Muscle layer of colon (tissue), 2 donors: ENCODE measurements around the gene CCDC30.

Source experiments
- H3K27ac ChIP-seq: one replicate; pipeline ENCODE4 v1.7.0; 2013; ENCODE audit warnings: low read depth, mild to moderate bottlenecking, low read length, moderate library complexity
- H3K27me3 ChIP-seq, 2 donors: one replicate each; pipeline ENCODE4 v1.7.0; 2013; ENCODE audit warnings: low read length in 2 of 2, mild to moderate bottlenecking in 2 of 2; ENCODE audit not compliant: insufficient read depth in 2 of 2, control insufficient read depth in 1 of 2
- H3K36me3 ChIP-seq: one replicate; pipeline ENCODE4 v1.7.0; 2013; ENCODE audit warnings: mild to moderate bottlenecking, low read length; ENCODE audit not compliant: insufficient read depth
- H3K4me1 ChIP-seq: one replicate; pipeline ENCODE4 v1.7.0; 2013; ENCODE audit warnings: mild to moderate bottlenecking, low read length; ENCODE audit not compliant: insufficient read depth
- H3K4me3 ChIP-seq, 2 donors: one replicate each; pipeline ENCODE4 v1.7.0; 2013; ENCODE audit warnings: low read length in 2 of 2, low read depth in 1 of 2, mild to moderate bottlenecking in 1 of 2, moderate library complexity in 1 of 2
- H3K9ac ChIP-seq: one replicate; pipeline ENCODE4 v1.7.0; 2013; ENCODE audit warnings: low read length
- H3K9me3 ChIP-seq: one replicate; pipeline ENCODE4 v1.7.0; 2013; ENCODE audit warnings: mild to moderate bottlenecking, low read length
- donor health status: abdominal sarcoma.
- donor health status: Adenocarcinoma of cecum.

CCDC30 gene

DNA sequence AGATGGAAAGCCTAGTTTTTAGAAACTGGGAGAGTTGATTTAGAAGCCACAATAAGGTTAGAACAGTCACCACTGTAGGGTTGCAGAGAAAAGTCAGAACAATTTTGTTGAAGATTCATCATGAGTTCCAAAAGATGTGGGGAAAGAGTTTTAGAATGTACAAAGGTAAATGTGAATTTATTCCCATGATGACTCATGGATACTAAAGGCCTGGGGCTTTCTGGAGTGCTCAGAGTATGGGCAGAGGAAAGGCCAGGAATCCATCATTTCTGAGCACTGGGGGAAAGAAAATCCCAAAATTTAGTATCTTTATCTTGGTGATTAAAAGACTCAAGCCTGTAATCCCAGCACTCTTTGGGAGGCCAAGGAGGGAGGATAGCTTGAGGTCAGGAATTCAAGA, 236.9 kb downstream of the CCDC30 start:
- no peaks in the 10 kb centered on the region for H3K4me1 ChIP-seq
- H3K9ac ChIP-seq = no peak overlapping the region
- no peak overlapping the region for H3K4me3 ChIP-seq
- H3K36me3 ChIP-seq = peaks cover 79% of the 10 kb centered on the region
- no peaks in the 10 kb centered on the region for H3K27me3 ChIP-seq
- no peak overlapping the region for H3K27ac ChIP-seq
- H3K9me3 ChIP-seq = no peaks in the 10 kb centered on the region

DNA sequence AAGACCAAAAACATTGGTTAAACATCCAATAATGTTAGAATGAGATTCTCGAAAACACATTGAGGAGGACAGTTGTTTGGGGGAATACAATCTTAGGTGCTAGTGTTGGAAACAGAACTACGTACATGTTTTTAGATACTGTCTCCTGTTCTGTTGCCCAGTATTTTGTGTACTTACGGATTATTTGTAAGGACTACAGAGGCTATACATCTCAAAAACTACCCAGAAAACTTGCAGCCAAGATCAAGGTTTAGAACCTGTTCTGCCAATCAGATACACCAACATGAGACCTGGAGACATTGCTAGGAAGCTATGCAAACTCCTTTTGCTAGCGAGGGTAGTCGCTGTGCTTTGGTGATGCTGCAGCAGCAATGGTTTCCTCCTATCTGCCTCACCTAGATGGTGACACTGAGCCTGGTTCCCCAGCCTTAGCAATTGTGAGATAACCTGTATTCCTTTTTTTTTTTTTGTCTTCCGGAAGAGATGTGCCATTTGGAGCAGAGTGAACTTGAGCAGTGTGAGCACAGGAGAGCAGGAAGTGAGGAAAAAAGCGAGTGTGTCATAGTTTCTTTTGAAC, 240.9 kb downstream of the CCDC30 start:
- Histone ChIP-seq H3K36me3 (peaks cover 49% of the 10 kb centered on the region), H3K4me1 (no peaks in the 10 kb centered on the region), H3K27ac (no peak overlapping the region), H3K4me3 (no peak overlapping the region), H3K9ac (no peak overlapping the region), H3K9me3 (no peaks in the 10 kb centered on the region), H3K27me3 (no peaks in the 10 kb centered on the region)
